Activated naive CD4-positive, alpha-beta T cell treated with anti-CD3 and anti-CD28 coated beads, Interleukin-2, amount 50 U/mL, for 72 hours (primary cell): ENCODE results near the gene LAMC3. TPM values are rescaled to one million over a fixed set of nuclear protein-coding genes. Genes with fewer than 3 reads are reported as not detected.

Experiments
- ATAC-seq, 2 donors: fragments of 150-1000 bp; cut with Tn5 transposase; 2 replicates each; pipeline ENCODE4 v1.10.0; 2021; ENCODE audit warnings: mild to moderate bottlenecking in 2 of 2, moderate library complexity in 2 of 2
- DNase-seq, 2 donors: peaks; one replicate each; pipeline ENCODE4 v3.0.0; 2021 to 2022; ENCODE audit warnings: low spot score in 2 of 2
- H3K27ac Mint-ChIP-seq, 2 donors: one replicate each; pipeline ENCODE4 v1.8.0; 2022; ENCODE audit warnings: mild to moderate bottlenecking in 2 of 2, mixed read lengths in 2 of 2
- H3K36me3 Mint-ChIP-seq, 2 donors: one replicate each; pipeline ENCODE4 v1.8.0; 2022; ENCODE audit warnings: mixed read lengths in 2 of 2
- H3K9me3 Mint-ChIP-seq, 2 donors: one replicate each; pipeline ENCODE4 v1.8.0; 2022; ENCODE audit warnings: mixed read lengths in 2 of 2
- total RNA-seq, 2 donors: library from RNA; stranded (reverse); gene quantifications; one replicate each; pipeline ENCODE4 v1.2.3, GENCODE V29; 2022

The LAMC3 gene
- total RNA-seq, 2 donors from 2014 or later, result 1.0 to 1.1 TPM

GRCh38 chr9:131015112-131015511 lies 6.1 kb downstream of the LAMC3 start:
- ATAC-seq, result no peak
- no peak overlapping the region for H3K27ac Mint-ChIP-seq

GRCh38 chr9:131015876-131016397 lies 7.0 kb downstream of the LAMC3 start:
- no peaks in the 10 kb centered on the region for H3K9me3 Mint-ChIP-seq
- ATAC-seq, result no peak
- H3K27ac Mint-ChIP-seq, result no peak overlapping the region
- no peaks in the 10 kb centered on the region for H3K36me3 Mint-ChIP-seq
- no peak for DNase-seq

More at GRCh38 chr9:131015112-131015511, 6.1 kb downstream of the LAMC3 start:
- Mint-ChIP-seq H3K36me3 (no peaks in the 10 kb centered on the region), H3K9me3 (no peaks in the 10 kb centered on the region)
- no peak for DNase-seq

GRCh38 chr9:131017067-131017466 lies 8.1 kb downstream of the LAMC3 start:
- DNase-seq (no peak), ATAC-seq (no peak)
- no peak overlapping the region for H3K27ac Mint-ChIP-seq
- H3K9me3 Mint-ChIP-seq, result no peaks in the 10 kb centered on the region
- no peaks in the 10 kb centered on the region for H3K36me3 Mint-ChIP-seq

- Mint-ChIP-seq H3K9me3 (no peaks in the 10 kb centered on the region), H3K27ac (no peak overlapping the region), H3K36me3 (no peaks in the 10 kb centered on the region)
- ATAC-seq (no peak), DNase-seq (no peak)
Observed at GRCh38 chr9:131018621-131019020, 9.6 kb downstream of the LAMC3 start.

DNA sequence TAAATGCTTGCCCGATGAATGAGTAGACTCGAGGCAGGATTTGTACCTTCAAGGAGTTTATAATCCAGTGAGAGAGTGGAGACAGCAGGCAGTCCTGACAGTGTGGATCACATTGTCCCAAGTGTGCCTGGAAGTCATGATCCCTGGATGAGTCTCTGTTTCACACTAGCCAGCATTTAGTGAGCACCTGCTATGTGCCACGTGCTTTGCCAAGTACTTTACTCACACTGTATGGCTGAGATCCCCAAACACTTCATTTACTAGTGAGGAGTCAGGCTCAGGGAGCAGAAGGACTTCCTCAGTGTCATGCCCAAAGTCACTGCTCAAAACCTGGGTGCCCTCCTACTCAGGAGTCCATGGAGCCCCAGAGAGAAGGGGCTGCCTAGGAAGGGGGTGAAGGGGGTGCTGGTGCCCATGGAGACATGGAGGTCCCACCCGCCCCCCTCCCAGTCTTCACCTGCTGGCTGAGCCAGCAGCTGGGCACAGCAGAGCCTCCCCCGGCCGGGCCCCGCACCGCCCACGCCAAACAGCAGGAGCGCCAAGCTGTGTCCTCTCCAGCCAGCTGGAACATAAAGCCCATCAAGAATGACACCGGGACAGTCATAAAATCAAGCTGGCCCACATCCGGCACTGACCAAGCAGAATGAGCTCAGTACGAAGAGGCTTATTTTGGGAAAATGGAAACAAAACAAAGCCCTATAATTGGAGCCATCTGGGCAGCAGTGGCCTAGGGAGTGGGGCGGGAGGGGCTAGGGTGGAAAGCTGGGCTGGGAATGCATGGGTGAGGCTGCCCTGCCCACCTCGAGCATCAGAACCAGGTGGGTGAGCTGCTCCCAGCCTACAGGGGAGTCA lies 10.6 kb downstream of the LAMC3 start:
- H3K9me3 Mint-ChIP-seq, result no peaks in the 10 kb centered on the region
- ATAC-seq, result no peak

DNA sequence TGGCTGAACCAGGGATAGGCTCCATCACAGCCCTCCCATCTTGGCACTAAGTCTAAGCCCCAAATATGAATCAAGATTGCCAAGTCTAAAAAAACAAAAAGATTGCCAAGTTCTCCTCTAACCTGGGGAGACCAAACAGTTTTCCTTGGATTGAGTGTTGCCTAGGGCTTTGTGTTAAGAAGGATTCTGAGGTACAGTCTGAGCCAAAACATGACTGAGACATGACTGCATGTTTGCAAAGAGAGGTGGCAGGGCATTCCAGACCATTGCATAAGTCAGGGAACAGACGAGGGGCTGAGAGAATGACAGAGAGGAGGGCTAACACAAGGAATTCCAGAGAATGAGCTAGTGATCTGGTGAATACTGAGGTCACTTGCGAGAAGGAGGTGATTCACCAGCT lies 11.4 kb downstream of the LAMC3 start:
- H3K36me3 Mint-ChIP-seq, result no peaks in the 10 kb centered on the region
- no peak for DNase-seq
- no peak overlapping the region for H3K27ac Mint-ChIP-seq
- no peak for ATAC-seq
- H3K9me3 Mint-ChIP-seq, result no peaks in the 10 kb centered on the region

More for the DNA sequence above, 10.6 kb downstream of the LAMC3 start:
- Mint-ChIP-seq H3K36me3 (no peaks in the 10 kb centered on the region), H3K27ac (peak overlapping the region in 1 of 2 donors; percentile 18)
- DNase-seq, result no peak

DNA sequence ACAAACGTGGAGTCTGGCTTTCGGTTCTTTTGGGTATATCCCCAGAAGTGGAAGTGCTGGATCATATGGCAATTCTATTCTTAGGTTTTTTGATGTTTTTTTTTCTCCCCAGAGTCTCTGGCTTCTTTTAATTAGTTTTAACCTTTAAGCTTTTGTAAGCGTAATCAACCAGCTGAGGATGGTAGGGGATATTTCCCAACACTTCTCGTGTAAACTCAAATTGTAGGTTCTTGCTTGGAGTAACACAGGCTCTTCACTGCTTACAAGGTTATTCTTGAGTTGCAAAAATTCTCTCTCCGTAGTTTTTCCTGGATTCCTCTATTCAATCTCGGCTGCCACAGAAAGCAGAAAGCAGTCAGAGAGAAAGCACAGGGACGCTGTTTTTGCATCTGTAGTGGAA lies 11.9 kb downstream of the LAMC3 start:
- H3K9me3 Mint-ChIP-seq, result no peaks in the 10 kb centered on the region
- no peak overlapping the region for H3K27ac Mint-ChIP-seq
- ATAC-seq, result no peak
- DNase-seq, result no peak
- H3K36me3 Mint-ChIP-seq, result no peaks in the 10 kb centered on the region

DNA sequence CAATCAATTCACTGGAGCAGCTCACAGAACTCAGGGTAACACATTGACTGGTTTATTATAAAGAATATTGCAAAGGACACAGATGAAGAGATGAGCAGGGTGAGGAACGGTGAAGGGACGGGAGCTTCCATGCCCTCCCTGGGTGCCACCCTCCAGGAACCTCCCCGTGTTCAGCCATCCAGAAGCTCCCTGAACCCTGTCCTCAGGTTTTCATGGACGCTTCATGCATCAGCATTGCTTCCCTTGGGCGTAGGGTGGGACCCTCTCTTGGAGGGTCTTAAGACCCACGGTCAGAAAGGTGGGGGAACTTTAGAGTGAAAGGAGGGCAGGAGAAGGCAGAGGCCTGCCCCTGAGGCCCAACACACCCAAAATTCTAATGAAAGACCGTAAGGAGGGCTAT lies 12.8 kb downstream of the LAMC3 start:
- Mint-ChIP-seq H3K27ac (no peak overlapping the region), H3K9me3 (no peaks in the 10 kb centered on the region), H3K36me3 (no peaks in the 10 kb centered on the region)
- DNase-seq (no peak), ATAC-seq (no peak)

GRCh38 chr9:131024978-131025868 lies 16.2 kb downstream of the LAMC3 start:
- Mint-ChIP-seq H3K9me3 (no peaks in the 10 kb centered on the region), H3K27ac (no peak overlapping the region), H3K36me3 (no peaks in the 10 kb centered on the region)
- ATAC-seq (no peak), DNase-seq (no peak)

DNA sequence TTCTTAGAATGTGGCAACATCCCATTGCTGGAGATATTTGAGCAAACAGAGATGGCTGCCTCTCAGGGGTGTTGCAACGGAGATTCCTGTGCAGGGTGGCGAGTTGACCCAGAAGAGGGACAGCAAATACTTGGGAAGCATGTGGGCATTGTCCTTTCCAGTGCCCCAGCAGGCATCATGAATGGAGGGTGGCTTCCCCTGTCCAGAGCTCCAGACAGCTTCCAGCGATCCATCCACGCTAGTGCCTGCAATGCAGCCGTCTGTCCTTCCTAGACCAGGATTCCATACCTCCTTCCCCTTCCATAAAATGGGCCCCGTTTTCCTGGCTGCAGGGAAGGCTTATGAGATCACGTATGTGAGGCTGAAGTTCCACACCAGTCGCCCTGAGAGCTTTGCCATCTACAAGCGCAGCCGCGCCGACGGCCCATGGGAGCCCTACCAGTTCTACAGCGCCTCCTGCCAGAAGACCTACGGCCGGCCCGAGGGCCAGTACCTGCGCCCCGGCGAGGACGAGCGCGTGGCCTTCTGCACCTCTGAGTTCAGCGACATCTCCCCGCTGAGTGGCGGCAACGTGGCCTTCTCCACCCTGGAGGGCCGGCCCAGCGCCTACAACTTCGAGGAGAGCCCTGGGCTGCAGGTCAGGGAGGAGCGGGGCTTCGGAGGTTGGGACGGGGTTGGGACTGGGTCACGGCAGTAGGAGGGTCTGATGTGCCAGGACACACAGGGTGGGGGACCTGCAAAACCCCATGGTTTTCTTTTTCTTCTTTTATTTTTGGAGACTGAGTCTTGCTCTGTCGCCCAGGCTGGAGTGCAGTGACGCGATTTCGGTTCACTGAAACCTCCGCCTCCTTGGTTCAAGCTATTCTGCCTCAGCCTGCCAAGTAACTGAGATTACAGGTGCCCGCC lies 17.2 kb downstream of the LAMC3 start:
- DNase-seq (no peak), ATAC-seq (no peak)
- Mint-ChIP-seq H3K9me3 (no peaks in the 10 kb centered on the region), H3K27ac (no peak overlapping the region), H3K36me3 (no peaks in the 10 kb centered on the region)

DNA sequence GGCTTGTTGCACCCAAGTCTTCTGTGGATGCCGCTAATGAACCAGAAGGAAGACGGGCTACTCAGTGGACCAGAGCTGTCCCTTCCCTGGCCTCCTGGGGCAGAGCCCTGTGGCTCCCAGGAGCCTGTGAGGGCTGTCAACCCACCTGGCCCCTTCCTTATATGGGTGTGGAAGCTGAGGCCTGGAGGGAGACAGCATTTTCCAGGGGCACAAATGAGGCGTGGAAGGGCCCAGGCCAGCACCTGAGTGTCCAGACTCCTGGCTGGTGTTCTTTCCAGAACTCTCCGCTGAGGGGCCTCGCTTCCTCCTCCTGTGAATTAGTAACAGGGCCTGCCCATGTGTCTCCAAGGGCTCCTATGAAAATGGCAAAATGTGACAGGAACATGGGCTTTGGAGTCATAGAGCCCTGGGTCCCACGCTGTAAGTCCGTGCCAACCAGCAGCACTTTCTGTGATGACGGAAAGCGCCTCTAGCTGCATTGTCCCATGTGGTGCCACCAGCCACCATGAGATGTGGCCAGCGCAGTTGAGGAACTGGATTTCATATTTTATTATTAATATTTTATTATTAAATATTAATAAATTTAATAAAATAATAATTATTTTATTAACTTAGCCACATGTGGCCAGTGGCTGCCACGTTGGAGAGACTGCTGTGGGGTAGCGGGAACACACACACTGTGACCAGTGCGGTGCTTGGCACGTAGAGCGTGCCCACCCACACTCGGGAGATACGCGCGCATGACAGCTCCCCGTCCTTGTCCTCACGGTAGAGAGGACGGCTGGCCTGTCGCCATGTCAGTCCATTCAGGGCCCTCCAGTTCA lies 18.3 kb downstream of the LAMC3 start:
- Mint-ChIP-seq H3K27ac (no peak overlapping the region), H3K9me3 (no peaks in the 10 kb centered on the region), H3K36me3 (no peaks in the 10 kb centered on the region)
- DNase-seq (no peak), ATAC-seq (no peak)

GRCh38 chr9:131027872-131028179 lies 18.9 kb downstream of the LAMC3 start:
- no peak for DNase-seq
- ATAC-seq, result no peak
- H3K27ac Mint-ChIP-seq, result no peak overlapping the region
- H3K9me3 Mint-ChIP-seq, result no peaks in the 10 kb centered on the region
- no peaks in the 10 kb centered on the region for H3K36me3 Mint-ChIP-seq

DNA sequence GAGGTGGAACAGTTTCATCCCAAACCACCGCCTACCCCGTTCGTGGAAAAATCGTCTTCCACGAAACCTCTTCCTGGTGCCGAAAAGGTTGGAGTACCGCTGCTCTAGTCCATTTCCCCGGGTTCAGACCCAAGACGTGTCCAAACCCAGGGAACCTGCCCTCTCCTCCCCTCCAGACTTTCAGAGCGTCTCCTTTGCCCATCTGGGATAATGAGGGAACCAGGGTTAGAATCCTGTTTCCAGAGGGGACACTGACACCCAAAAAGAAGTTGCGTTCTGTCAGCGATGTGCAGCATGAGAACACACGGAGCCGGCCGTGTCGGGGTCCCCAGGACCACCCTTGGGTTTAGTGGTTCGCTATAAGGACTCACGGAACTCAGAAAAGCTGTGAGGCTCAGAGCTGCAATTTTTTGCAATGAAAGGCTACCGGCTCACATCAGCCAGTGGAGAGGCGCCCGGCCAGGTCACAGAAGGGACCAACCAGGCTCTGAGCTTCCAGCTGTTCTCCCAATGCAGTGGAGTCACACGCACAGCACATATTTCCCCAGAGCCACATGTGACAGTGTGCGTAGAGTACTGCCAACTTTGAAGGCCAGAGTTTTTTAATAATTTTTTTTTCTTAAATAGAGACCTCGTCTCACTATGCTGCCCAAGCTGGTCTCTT lies 19.4 kb downstream of the LAMC3 start:
- H3K9me3 Mint-ChIP-seq, result no peaks in the 10 kb centered on the region

DNA sequence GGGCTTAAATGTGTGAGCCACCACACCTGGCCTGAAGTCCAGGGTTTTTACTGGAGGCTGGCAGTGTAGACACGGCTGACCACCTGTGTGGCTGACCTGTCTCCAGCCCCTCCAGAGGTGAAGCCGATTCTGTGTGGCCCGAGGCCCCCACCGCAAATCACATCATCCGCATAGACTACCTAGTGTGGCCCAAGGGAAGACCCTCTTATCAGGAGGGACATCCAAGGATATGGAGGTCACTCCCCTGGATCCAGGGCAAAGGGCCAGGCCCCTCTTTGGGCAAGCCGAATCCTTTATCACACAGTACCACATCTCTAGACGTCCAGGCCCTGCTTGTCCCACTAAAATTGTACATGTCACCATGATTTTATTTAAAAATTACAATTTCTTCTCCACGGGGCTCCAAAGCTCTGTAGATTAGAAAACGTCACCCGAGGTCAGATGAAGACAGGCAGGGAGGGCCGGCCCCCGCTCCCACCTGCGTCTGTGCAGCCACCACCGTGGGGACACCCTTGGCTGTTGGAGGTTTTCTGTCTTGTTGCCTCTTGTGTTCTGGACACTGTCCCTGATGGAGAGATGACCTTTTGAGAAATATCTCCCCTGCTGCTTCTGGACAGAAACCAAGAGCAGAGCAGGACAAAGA lies 20.1 kb downstream of the LAMC3 start:
- ATAC-seq (no peak), DNase-seq (no peak)
- Mint-ChIP-seq H3K36me3 (no peaks in the 10 kb centered on the region), H3K9me3 (no peaks in the 10 kb centered on the region), H3K27ac (no peak overlapping the region)

More for the DNA sequence above, 19.4 kb downstream of the LAMC3 start:
- no peak for DNase-seq
- H3K36me3 Mint-ChIP-seq, result no peaks in the 10 kb centered on the region
- no peak for ATAC-seq
- peak overlapping the region in 1 of 2 donors; percentile 44 for H3K27ac Mint-ChIP-seq

DNA sequence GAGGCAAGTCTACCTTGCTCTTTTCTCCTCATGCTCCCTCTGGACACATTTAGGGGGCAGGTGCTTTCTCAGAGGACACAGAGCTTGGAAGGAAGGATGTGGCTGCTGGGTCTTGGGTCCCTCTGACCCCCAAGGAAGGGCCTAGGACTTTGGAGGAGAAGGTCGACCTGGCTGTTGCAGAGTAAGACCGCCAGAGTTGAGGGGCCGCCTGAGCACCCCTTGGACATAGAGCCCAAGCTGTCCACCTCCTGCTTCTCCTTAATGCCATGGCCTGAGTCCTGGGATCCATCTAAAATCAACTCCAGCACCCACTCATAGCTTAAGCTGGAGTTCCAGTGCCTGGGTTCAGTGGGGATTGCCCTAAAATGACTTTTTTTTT lies 20.6 kb downstream of the LAMC3 start:
- DNase-seq (no peak), ATAC-seq (no peak)
- Mint-ChIP-seq H3K36me3 (no peaks in the 10 kb centered on the region), H3K9me3 (no peaks in the 10 kb centered on the region), H3K27ac (no peak overlapping the region)
